DND-41 (cell line): ENCODE results near the gene DCAKD.

Experiments used
- ATAC-seq: fragments of 200-7000 bp; cut with Tn5 transposase; 3 replicates; pipeline ENCODE4 v1.9.1; 2021; ENCODE audit warnings: low read depth; ENCODE audit not compliant: insufficient read depth
- DNase-seq: peaks from one replicate; pipeline ENCODE4 v3.0.0-alpha.2; 2020
- H2AFZ ChIP-seq: 2 replicates; pipeline ENCODE4 v1.6.0; 2012; ENCODE audit warnings: low read depth, low read length
- H3K27ac ChIP-seq: 2 replicates; pipeline ENCODE4 v1.5.1; 2012; ENCODE audit warnings: low read length, inconsistent platforms
- H3K27me3 ChIP-seq: fragments of 200-600 bp; sonication (generic); 2 replicates; pipeline ENCODE4 v1.6.0; 2012; ENCODE audit warnings: low read length, mild to moderate bottlenecking, inconsistent platforms; ENCODE audit not compliant: insufficient read depth, poor library complexity
- H3K36me3 ChIP-seq: 2 replicates; pipeline ENCODE4 v1.5.1; 2012; ENCODE audit warnings: low read length, inconsistent platforms; ENCODE audit not compliant: insufficient read depth
- H3K4me1 ChIP-seq: 2 replicates; pipeline ENCODE4 v1.5.1; 2012; ENCODE audit warnings: mild to moderate bottlenecking, low read length; ENCODE audit not compliant: insufficient read depth
- H3K4me2 ChIP-seq: 2 replicates; pipeline ENCODE4 v1.6.0; 2012; ENCODE audit warnings: mild to moderate bottlenecking, moderate library complexity, low read length, inconsistent platforms; ENCODE audit not compliant: insufficient read depth
- H3K4me3 ChIP-seq, 2 experiments: fragments of 200-600 bp in 1 of 2; shearing (Covaris generic) in 1 of 2; 2 replicates each; pipeline ENCODE4 v1.5.1; 2012 to 2016; ENCODE audit warnings: inconsistent platforms in 2 of 2, low read length in 2 of 2, mild to moderate bottlenecking in 2 of 2, low read depth in 1 of 2, moderate library complexity in 1 of 2
- H3K79me2 ChIP-seq: 2 replicates; pipeline ENCODE4 v1.6.0; 2012; ENCODE audit warnings: low read length, inconsistent platforms; ENCODE audit not compliant: insufficient read depth
- H3K9ac ChIP-seq: 2 replicates; pipeline ENCODE4 v1.6.0; 2012; ENCODE audit warnings: low read depth, mild to moderate bottlenecking, inconsistent platforms, low read length, moderate library complexity
- H3K9me3 ChIP-seq: 2 replicates; pipeline ENCODE4 v1.5.1; 2012; ENCODE audit warnings: low read length, moderate library complexity, mild to moderate bottlenecking, inconsistent platforms; ENCODE audit not compliant: insufficient read depth, severe bottlenecking
- H4K20me1 ChIP-seq: 2 replicates; pipeline ENCODE4 v1.6.0; 2012; ENCODE audit warnings: low read length; ENCODE audit not compliant: insufficient read depth
- EZH2 ChIP-seq: IDR thresholded peaks from 3 replicates; pipeline ENCODE4 v1.6.1; 2012; ENCODE audit warnings: borderline replicate concordance, low read depth, mild to moderate bottlenecking, moderate library complexity, low read length, inconsistent platforms; ENCODE audit not compliant: severe bottlenecking
- TF ChIP-seq, protein P1 (sequence below): IDR thresholded peaks from 2 replicates; pipeline ENCODE4 v1.5.1; 2012; ENCODE audit warnings: borderline replicate concordance, low read length, moderate library complexity, mild to moderate bottlenecking; ENCODE audit not compliant: poor library complexity, severe bottlenecking; ENCODE audit errors: extremely low read depth

Gene DCAKD

DNA sequence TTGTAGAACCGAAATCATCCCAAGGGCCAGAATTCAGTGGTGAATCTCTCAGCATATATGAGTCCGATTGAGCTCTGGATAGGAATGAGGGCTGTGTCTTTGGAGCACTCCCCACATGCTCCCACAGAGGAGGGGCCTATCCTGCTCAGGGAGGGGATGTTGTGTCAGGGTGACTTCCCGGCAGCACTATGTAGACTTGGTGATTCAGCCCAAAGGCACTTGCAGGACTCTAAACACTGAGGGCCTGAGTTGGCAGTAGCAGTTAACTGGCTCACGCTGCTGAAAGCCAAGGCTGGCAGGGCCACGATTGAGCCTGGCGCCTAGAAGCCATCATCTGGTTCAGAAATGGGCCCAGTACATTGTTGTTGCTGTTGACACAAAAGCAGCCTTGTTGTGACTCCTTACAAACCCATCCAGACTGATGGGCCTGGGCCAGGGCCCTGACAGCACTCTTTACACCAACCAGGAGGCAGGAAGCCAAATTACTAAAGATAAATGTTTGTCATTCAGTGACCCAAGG is 41.5 kb upstream of the DCAKD start:
- H4K20me1 ChIP-seq: peaks cover 6% of the 10 kb centered on the region; the same call in 1 of the 2 replicates
- H3K4me3 ChIP-seq: no peak overlapping the region
- H3K36me3 ChIP-seq: peaks cover 91% of the 10 kb centered on the region
- no peak overlapping the region for H3K9ac ChIP-seq
- no peaks in the 10 kb centered on the region for H3K27me3 ChIP-seq
- no peaks in the 10 kb centered on the region for H3K9me3 ChIP-seq
- peaks cover 2% of the 10 kb centered on the region; the same call in 1 of the 2 replicates for H3K79me2 ChIP-seq
- H3K4me1 ChIP-seq: no peaks in the 10 kb centered on the region
- no peak overlapping the region for H2AFZ ChIP-seq
- ATAC-seq: no peak
- H3K4me2 ChIP-seq: no peak overlapping the region
- TF ChIP-seq, protein P1, sequence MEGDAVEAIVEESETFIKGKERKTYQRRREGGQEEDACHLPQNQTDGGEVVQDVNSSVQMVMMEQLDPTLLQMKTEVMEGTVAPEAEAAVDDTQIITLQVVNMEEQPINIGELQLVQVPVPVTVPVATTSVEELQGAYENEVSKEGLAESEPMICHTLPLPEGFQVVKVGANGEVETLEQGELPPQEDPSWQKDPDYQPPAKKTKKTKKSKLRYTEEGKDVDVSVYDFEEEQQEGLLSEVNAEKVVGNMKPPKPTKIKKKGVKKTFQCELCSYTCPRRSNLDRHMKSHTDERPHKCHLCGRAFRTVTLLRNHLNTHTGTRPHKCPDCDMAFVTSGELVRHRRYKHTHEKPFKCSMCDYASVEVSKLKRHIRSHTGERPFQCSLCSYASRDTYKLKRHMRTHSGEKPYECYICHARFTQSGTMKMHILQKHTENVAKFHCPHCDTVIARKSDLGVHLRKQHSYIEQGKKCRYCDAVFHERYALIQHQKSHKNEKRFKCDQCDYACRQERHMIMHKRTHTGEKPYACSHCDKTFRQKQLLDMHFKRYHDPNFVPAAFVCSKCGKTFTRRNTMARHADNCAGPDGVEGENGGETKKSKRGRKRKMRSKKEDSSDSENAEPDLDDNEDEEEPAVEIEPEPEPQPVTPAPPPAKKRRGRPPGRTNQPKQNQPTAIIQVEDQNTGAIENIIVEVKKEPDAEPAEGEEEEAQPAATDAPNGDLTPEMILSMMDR: no peak
- TF ChIP-seq EZH2: no peak
- H3K27ac ChIP-seq: 0 out of 2 replicates have a peak overlapping the region, but pooled peaks have one; percentile 8
- no peak for DNase-seq

DNA sequence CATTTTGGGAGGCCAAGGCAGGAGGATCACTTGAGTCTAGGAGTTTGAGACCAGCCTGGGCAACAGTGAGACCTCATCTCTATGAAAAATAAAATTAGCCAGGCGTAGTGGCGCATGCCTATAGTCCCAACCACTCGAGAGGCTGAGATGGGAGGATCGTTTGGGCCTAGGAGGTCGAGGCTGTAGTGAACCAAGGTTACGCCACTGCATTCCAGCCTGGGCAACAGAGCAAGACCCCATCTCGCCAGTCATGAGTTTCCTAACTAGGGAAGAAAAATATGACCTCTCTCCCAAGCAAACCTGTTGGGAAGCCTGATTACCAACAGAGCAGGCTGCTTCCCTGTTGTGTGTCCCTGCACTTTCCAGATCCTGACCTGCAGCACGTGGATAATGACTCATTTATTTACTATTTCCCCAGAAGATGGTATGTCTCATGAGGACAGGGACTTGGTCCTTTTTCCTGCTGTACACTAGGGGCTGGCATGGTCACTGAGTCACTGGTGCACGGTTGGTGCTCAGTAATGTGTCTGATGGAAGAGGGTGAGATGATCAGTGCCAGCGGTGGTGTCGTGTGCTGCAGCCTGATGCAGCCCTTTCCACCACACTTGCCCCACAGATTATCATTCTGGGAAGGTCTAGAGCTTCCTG is 40.5 kb upstream of the DCAKD start:
- no peak for TF ChIP-seq EZH2
- TF ChIP-seq, protein P1: no peak
- Histone ChIP-seq H3K9me3 (no peaks in the 10 kb centered on the region), H3K4me3 (no peak overlapping the region), H3K79me2 (peaks cover 2% of the 10 kb centered on the region; the same call in 1 of the 2 replicates), H4K20me1 (peaks cover 9% of the 10 kb centered on the region; the same call in 1 of the 2 replicates), H3K4me1 (no peaks in the 10 kb centered on the region), H3K4me2 (no peak overlapping the region), H3K9ac (no peak overlapping the region), H3K27ac (no peak overlapping the region), H3K27me3 (no peaks in the 10 kb centered on the region), H2AFZ (no peak overlapping the region), H3K36me3 (peaks cover 91% of the 10 kb centered on the region)
- no peak for ATAC-seq
- DNase-seq: no peak

DNA sequence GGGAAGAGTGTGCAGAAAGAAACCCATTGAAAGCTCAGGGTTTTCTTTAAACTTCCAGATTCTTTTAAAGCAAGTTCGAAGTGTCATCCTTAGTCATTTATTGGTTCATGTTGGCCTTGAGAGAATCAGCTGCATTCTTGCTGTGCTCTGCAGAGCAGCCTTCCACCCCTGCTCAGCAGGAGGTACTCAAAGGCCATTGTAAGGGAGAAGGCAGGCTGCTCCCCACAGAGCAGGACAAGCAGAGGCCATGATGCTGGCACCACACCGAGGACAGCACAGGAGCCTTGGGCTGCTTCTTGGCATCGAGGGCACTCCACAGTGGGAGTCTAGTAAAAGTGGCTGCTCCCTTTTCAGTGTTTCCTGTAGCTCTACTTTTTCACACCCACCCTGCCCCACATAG is 39.3 kb upstream of the DCAKD start:
- Histone ChIP-seq H3K9me3 (no peaks in the 10 kb centered on the region), H3K4me1 (no peaks in the 10 kb centered on the region), H3K9ac (no peak overlapping the region), H3K79me2 (peaks cover 2% of the 10 kb centered on the region; the same call in 1 of the 2 replicates), H3K36me3 (peaks cover 90% of the 10 kb centered on the region), H4K20me1 (peaks cover 9% of the 10 kb centered on the region; the same call in 1 of the 2 replicates), H3K27me3 (no peaks in the 10 kb centered on the region), H3K4me3 (no peak overlapping the region), H2AFZ (no peak overlapping the region), H3K4me2 (no peak overlapping the region), H3K27ac (no peak overlapping the region)
- ATAC-seq (no peak), DNase-seq (no peak)
- TF ChIP-seq, protein P1: no peak
- TF ChIP-seq EZH2: no peak
